Activated effector memory CD4-positive, alpha-beta T cell treated with Interleukin-2 at 50 U/mL for 16 hours (primary cell): Measurements from ENCODE around the gene GNRH2.
"Not testable (repeated sequence)": the region's sequence is repeated elsewhere in the genome, so short reads cannot be mapped to it uniquely, and the experiment has no call there.

Source experiments
- DNase-seq: peaks from one replicate; pipeline ENCODE4 v3.0.0-alpha.2; 2020

The GNRH2 gene, protein sequence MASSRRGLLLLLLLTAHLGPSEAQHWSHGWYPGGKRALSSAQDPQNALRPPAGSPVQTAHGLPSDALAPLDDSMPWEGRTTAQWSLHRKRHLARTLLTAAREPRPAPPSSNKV

DNA sequence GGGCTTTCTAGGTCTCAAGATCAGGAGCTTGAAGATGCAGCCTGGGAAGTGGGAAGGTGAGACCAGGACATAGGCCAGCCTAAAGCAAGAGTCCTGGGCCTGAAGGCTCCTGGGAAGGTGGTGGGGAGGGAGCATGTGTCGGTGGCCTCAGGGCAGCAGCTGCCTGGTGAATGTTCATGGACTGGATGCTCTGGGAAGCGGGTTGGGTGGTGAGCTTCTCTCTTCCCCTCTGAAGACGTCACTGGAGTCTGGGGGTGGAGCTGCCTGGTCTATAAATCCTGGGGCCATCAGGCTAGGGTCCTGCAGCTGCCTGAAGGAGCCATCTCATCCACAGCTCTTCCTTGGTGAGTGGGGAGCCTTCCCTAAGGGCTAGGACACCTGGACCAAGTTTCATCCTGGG lies at the start of gene GNRH2:
Gene GNRH2, plus strand, starts transcription at position 301 of the 400 bp plus-strand sequence. CDS start 793 bp downstream, outside the sequence.
- no peak for DNase-seq

DNA sequence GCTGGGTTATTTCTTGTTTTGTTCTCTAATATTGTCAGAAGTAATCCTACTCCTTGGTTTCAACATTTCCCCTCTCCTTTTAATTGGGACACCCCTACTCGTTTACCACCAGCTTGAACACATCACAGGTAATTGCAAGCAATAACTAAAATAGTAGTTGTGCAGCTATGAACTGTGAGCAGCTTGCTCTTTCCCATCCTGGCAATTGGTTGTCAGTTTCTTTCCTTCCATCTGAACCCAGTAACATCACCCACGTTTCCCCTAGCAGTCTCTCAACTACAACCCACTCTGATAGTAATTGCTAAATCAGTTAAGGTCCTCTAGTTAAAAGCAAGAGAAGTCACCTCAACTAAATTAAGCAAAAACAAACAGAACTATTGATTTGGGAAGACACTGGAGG lies 47.6 kb upstream of the GNRH2 start:
- no peak for DNase-seq

DNA sequence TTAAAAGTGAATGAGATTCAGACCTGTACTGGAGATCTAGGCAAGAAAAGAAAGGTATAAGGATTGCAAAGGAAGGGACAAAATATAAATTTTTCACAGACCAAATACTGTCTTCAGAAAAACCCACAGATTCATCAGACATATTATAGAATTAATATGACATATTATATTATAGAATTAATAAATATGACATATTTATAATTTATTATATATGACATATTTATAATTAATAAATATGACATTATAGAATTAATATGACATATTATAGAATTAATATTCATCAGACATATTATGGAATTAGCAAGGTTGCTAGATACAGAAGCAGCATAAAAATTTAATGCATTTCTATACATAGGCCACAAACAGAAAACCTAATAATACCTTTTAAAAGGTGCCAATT lies 44.7 kb upstream of the GNRH2 start:
- no peak for DNase-seq

DNA sequence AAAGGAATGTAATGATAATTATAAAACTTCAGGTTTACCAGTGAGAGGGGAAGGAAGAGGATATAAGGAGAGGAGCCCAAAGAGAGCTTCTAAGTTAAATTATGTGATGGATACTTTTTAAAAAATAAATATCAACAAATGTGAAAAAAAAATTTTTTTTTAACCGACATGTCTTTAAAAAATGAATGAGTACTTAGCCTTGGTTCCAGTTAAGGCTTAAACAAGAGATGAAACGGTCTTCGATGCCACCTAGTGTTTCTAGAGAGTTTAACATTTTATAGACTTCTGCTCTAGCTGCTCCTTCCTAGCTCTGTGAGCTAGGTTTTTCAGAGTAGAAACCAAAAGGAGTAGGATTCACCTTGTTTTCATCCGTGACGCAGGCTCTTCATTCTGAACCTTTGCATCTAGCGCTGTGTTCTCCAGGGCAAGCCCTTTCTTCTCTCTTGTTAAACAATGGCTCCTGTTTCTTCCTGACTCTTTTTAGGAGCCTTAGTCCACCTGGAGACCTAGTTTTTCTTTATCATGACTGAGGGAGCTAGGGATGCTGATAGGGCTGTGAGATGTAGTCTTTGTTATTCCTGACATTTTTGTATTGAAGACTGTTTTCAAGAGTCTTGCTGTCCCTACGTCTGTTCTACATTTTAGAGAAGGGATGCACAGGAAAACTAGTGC lies 42.4 kb upstream of the GNRH2 start:
- no peak for DNase-seq

DNA sequence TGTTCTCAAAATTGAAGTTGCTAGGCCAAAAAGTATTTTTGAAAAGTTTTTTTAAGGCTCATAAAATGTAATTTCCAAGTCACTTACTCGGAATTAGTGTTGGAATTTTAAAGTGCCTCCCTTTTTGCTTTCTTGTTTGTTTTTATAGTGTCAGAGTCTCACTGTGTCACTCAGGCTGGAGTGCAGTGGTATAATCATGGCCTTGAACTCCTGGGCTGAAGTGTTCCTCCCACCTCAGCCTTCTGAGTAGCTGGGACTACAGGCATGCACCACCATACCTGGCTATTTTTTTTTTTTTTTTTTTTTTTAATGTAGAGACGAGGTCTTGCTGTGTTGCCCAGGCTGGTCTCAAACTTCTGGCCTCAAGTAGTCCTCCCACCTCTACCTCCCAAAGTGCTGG lies 40.0 kb upstream of the GNRH2 start:
- DNase-seq = no peak

DNA sequence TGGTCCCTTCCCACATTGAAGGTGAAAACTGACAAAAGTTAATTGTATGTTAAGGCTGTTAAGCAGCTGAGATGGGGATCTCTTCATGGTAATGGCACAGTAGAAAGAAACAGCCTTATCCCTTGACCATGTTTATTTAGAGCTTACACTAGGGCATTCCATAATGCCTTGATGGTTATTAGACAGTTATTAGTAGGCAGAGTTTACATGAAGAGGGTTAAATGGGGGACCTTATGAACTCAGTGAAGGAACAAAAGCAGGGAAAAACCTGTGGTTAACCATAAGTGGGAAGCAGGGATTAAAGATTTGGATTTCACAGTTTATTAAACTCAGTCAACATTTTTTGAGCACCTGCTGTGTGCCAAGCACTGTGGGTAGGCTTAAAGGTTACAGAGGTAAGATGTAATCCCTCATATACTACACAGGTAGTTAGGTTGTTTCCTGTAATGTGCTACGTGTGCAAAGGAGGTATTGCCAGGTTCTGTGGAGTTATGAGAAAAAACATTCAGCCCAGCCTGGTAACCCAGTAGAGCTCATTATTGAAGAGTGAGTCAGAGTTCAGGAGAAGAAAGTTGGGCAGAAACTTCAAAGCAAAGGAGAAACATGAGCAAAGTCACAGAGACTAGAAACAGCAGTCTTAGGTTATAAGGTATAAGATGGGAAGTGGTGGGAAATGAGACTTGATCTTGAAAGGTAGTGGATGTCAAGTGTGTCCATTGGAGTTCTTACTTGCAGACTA lies 32.3 kb upstream of the GNRH2 start:
- no peak for DNase-seq

DNA sequence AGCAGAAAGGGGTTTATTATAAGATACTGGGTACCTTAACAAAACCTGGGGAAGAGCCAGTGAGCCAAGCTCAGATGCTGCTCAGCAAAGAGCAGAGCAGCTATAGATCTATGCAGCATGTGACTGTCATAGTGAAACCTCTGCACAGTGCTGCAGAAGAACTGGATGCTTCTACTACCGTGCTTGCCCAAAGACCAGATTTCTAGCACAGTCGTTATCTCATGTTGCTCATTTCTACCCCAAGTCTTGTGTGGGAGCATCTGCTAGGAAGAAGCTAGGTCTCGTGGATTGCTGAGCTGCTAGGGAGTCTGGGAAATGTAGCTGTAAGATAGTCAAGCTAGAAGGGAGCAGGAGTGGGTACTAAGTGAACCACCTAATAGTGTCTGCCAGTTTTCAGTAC lies 31.7 kb upstream of the GNRH2 start:
- no peak for DNase-seq

DNA sequence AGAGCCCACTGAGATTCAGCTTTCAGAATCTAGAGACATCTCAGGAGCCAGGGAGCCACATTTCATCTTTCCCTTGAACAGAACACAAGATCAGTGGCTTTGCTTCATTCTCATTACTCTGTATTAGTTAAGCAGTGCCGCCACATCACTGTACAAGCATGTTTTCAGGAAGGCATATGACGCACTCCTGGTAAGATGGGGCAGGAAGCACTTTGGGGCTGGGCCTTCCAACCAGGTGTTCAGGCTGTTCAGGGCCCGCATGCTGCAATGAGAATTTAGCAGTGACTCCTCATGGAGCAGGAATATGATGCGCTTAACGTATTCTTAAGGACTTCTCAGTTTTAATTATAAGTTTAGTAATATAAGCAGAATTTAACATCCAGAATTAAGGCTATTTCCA lies 29.7 kb upstream of the GNRH2 start:
- no peak for DNase-seq

DNA sequence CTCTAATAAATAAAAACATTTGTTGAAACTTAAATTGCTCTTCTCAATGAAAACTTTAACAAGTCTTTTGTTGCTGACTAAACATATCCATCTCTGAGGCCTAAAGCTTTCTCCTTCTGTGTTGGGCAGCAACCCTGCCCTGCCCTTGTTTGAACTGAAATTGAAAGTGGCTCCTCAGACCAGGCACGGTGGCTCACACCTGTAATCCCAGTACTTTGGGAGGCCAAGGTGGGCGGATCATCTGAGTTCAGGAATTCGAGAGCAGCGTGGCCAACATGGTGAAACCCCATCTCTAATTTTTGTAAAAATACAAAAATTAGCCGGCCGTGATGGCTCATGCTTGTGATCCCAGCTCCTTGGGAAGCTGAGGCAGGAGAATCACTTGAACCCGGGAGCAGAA lies 29.2 kb upstream of the GNRH2 start:
- DNase-seq = no peak

DNA sequence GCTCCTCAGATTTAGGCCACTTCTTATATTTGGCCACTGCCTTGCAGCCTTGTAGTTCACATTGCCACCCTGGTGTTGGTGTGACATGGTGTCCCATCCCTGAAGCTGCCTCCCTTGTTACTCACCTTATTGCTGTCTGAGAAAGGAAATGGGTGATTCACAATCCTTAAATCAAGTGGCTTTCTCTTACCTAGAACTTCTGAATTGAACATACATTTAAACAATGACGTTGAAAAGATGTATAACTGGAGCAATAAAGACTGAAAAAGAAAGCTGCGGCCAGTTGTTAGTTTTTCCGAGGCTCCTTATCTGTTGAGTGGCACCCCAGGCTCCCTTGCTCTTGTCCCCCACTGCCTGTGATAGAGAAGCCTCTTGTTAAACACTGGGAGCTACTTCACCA lies 28.8 kb upstream of the GNRH2 start:
- no peak for DNase-seq

DNA sequence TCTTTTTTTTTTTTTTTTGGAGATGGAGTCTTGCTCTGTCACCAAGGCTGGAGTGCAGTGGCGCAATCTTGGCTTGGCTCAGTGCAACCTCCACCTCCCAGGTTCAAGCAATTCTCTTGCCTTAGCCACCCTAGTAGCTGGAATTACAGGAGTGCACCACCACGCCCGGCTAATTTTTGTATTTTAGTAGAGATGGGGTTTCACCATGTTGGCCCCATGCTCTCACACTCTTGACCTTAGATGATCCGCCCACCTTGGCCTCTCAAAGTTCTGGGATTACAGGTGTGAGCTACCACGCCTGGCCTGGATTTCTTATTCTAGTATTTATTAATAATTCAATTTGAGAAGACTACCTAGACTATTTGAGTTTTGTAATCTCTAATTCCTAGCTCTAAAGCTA lies 28.1 kb upstream of the GNRH2 start:
- DNase-seq = not testable (repeated sequence)

DNA sequence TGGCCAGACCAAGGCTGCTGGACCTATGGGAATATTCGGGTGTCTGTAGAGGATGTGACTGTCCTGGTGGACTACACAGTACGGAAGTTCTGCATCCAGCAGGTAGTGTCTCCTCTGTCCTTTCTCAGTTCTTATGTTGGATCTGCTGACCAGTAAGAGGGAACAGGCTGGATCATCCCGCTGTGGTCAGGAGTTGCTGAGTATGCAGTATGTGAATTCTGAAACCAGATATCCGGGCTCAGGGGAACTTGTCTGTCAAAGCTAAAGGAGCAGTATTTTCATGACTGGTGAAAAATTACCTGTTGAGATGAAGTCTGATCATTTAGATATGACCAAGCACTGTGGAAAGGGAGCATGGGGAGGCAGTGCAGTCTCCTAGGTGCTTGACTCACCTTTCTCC lies 22.1 kb upstream of the GNRH2 start:
- no peak for DNase-seq

DNA sequence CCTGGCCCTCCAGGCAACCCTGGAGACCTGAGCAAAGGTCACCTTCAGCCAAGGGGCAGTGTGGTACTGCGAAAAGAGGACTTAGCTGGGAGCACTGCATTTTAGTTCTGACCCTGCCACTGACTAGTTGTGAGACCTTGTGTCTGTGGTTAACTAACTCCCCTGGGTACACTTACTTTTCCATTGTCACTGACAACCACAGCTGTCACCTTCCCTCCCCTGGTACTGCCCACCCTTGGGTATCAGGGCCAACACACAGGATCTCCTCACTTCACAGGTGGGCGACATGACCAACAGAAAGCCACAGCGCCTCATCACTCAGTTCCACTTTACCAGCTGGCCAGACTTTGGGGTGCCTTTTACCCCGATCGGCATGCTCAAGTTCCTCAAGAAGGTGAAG lies 21.6 kb upstream of the GNRH2 start:
- DNase-seq = no peak

DNA sequence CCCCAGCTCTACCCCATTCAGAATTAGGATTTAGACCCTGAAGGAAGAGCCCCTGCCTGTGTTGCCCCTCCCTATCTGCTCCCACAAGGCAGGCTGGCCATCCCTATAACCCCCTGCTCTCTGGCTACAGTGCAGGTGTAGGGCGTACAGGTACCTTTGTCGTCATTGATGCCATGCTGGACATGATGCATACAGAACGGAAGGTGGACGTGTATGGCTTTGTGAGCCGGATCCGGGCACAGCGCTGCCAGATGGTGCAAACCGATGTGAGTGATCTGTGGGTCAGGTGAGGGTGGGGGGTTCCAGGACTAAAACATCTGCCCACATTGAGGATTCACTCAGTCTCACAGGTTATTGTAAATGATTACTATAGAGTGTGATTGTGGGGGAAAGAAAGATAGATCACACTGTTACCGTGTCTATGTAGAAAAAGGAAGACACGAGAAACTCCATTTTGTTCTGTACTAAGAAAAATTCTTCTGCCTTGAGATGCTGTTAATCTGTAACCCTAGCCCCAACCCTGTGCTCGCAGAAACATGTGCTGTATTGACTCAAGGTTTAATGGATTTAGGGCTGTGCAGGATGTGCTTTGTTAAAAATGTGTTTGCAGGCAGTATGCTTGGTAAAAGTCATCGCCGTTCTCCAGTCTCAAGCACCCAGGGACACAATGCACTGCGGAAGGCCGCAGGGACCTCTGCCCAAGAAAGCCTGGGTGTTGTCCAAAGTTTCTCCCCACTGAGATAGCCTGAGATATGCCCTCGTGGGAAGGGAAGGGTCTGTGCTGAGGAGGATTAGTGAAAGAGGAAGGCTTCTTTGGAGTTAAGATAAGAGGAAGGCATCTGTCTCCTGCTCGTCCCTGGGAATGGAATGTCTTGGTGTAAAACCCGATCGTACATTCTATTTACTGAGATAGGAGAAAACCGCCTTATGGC lies 20.6 kb upstream of the GNRH2 start:
- DNase-seq = not testable (repeated sequence)

DNA sequence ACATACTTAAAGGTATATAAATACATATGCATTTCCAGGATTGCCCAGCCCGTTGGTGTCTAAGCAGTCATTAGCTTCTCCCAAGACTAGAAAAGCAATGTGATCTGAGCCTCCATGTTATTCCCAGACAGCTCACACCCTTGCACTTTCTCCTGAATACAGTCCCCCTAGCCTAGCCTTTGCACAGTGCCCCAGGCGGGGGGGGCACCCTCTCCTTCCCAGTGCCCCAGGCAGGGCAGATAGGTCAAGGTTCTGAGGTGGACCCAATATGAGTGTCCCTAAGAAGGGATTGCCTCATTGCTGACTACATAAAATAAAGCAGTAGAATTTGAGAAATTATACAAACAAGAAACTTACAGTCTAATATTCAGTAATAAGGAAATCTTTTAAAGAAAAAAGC lies 15.4 kb upstream of the GNRH2 start:
- no peak for DNase-seq

DNA sequence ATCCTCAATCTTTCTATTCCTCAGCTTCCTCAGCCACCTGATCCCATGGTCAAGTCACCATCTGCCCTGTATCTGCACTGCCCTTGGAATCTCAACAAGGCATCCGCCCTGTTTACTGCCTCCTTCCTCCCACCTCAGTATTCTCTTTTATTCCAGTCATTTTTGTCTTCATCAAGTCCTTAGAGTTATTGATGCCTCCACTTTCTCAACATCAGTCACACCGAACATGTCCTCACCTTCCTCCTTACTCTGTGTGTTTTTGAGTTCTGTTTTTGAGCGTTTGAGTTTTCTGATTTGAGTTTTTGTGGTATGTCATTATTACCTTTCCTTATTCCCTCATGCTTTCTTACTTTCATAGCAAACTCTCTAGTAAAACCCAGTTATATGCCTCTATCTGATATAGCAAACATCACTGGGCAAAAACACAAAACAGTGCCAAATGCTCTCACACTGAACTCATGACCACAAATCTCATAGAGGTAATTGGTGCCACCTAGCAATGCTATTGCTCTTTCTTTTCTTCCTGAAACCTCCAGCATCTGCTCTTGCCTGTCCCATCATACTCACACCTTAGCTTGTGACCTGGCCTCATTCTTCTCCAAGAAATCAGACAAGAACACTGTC lies 11.8 kb upstream of the GNRH2 start:
- no peak for DNase-seq

DNA sequence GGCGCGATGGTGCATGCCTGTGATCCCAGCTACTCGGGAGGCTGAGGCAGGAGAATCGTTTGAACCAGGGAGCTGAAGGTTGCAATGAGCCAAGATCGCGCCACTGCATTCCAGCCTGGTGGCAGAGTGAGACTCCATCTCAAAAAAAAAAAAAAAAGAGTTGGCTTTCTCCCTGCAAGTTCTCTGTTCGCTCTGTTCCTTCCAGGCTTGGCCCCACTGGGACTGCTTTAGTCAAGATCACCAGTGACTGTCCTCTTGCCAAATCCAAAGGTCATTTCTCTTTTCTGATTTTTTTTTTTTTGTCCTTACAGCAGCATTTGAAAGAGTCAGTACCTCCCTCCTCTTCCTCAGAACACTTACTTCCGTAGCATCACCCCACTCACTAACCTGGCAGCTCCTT lies 10.8 kb upstream of the GNRH2 start:
- DNase-seq = no peak

DNA sequence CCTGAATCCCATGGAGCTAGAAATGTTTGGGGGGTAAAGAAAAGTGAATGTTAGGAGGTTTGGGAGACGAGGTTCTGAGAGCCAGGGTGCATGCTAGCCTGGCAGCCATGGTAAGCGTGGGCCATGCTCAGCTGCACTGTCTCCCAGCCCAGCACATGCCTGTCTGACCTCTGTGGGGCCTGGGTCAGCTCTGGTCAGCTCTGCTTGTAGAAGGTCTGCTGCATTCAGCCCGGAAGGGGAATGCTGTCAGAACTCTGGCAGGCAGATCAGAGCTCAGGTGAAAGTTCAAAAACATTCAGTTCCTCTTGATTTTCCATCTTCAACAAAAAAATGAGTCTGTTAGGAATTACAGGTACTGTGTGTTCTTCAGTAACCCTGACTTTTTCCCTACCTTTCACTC lies 5.8 kb upstream of the GNRH2 start:
- DNase-seq = no peak

DNA sequence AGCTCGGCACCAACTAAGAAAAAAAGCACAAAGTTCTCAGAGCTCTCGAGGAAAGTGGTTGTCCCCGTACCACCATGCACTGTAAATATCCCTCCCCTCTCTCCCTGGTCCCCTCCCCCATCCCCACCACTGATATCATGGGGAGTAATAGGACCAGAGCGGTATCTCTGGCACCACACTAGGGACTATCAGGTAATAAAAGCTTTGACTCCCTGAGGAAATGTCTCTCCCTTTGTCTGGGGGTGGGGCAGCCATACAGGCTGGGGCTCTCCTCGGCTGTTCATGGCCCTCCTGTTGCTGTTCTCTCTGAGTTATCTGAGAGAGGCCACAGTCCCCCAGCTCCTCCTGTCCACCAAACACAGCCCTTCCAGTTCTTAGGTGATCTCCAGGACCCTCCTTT lies 5.0 kb upstream of the GNRH2 start:
- DNase-seq = no peak

DNA sequence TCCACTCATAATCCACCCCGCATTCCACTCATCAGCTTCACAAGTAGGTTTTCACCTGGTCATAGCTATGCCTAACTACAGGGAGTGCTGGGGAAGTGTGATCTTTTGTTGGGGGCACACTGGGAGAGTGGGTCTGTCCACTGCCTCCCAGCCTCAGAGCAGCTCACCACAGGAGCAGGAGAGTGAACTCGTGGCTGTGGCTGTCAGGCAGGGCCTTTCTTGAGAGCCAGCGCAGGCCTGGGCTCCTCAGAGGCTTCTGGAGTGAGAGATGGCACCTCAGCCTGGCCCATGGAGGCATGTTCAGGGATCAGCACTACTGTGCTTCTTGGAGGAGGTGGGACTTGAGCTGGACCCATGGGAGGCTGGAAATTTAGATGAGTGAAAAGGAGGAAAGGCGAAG lies 4.0 kb upstream of the GNRH2 start:
- no peak for DNase-seq

DNA sequence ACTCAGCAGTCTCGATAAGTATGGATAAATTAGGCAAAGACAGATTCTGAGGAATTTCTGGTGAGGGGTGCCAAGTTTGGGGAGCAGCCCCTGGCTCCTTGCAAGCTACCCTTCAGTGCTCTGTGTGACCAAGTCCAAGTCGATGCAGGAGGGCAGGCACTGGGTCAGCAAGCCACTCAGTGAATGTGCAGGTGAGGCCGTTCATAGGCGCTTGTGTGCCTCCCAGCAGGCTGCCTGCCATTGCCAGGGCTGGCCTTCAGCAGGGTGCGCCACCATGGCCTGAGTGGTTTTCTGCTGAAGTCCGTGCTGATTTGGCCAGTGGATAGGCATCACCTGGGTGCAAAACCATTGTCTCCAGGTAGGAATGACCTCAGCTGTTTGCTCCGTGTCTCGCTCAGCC lies 3.3 kb upstream of the GNRH2 start:
- no peak for DNase-seq

DNA sequence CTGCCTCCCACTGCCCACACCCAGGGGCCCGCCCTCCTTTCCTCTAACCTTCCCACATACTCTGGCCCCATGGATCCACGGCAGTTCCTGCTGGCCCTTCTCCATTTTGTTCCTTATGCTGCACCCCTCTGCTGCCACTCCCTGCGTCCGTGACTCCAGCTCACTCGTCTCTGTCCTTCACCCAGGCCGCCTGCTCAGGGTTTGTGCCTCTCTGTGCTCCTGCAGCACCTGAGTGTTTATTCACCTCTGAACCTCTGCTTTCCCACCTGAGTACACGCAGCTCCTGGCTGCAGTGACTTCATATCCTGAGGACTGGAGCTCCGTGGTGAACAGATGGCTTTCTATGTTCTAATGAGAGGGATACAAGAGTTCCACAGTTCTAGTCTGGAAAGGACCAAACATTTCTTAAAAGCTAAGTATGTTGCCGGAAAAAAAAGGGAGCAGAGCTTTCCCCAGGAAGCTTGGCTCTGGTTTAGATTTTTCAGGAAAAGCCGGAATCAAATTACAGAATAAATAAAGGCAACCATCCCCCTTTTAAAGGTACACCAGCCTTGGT lies 1.5 kb upstream of the GNRH2 start:
- no peak for DNase-seq

DNA sequence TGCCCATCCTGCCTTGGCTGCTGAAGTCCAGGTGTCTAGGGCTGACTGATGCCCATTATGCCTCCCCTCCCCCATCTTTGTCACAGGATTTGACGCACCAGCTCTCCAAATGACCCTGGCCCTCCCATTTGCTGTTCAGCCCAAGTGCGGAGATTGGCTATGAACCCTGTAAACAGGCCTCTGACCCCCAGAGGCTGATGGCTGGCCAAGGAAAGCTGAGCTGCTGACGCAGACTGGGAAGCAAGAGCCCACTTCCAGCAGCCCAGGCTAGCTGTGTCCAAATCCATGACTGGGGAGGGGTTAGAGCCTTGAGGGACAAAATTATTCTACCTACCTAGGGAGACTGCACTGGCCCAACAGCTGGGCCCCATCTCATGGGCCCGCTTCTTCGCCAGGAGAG lies 797 bp upstream of the GNRH2 start:
- no peak for DNase-seq
